Astrocyte (in vitro differentiated cells and primary cell): ENCODE measurements around the gene TMEM98.

ENCODE experiments used
- EZH2 ChIP-seq: IDR thresholded peaks from 2 replicates; pipeline ENCODE4 v1.6.1; 2012; ENCODE audit warnings: mild to moderate bottlenecking, low read length, inconsistent platforms; ENCODE audit not compliant: insufficient read depth
- TF ChIP-seq, protein P1 (sequence below): IDR thresholded peaks from 2 replicates; pipeline ENCODE4 v1.5.1; 2011; ENCODE audit warnings: low read depth, mild to moderate bottlenecking, inconsistent platforms, low read length, moderate library complexity; ENCODE audit not compliant: insufficient read depth

DNA sequence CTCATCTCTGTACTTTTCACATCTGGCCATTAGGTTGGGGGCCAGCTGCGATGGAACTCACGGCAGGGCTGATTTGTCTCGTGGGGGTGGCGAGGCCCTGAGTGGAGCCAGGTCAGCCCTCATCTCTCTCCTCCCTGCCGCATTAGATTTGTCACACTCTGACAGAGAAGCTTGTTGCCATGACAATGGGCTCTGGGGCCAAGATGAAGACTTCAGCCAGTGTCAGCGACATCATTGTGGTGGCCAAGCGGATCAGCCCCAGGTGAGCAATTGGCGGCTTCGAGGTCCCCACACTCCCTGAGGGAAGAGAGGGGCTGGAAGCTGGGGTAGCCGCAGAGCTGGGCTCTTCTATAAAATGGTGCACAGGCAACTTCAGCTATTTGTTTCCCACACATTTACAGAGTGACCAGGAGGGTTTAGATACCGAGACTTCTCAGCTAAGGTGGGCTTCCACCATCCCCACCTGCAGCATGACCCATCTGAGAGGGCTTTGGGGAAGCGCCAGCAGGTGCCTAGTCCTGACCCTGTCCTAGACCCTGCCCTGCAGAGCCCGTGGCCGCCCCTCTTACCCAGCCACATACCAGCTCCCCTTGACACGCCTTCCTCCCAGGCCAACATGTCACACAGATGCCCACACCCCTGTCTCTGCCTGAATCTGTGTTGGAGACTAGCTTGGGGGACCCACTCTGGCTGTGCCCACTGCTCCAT is 8.4 kb downstream of the TMEM98 start:
- TF ChIP-seq, protein P1, sequence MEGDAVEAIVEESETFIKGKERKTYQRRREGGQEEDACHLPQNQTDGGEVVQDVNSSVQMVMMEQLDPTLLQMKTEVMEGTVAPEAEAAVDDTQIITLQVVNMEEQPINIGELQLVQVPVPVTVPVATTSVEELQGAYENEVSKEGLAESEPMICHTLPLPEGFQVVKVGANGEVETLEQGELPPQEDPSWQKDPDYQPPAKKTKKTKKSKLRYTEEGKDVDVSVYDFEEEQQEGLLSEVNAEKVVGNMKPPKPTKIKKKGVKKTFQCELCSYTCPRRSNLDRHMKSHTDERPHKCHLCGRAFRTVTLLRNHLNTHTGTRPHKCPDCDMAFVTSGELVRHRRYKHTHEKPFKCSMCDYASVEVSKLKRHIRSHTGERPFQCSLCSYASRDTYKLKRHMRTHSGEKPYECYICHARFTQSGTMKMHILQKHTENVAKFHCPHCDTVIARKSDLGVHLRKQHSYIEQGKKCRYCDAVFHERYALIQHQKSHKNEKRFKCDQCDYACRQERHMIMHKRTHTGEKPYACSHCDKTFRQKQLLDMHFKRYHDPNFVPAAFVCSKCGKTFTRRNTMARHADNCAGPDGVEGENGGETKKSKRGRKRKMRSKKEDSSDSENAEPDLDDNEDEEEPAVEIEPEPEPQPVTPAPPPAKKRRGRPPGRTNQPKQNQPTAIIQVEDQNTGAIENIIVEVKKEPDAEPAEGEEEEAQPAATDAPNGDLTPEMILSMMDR, result no peak
- no peak for TF ChIP-seq EZH2
